ENCODE data around the gene EPHA4.
A peak's percentile ranks its signal among the peaks of the same experiment; 100 is the strongest.

Gene EPHA4

GRCh38 chr2:221572219-221572820 lies at the start of gene EPHA4:
Gene EPHA4 (minus strand): TSS chr2:221572304. CDS start chr2:221572248, 56 bp downstream.
- peak; percentile 94 for DNase-seq (ENCODE audit: low spot score)
- no peak for TF ChIP-seq CTCF (IDR thresholded peaks at IDR 0.05; ENCODE audit: extremely low read depth, missing control alignments)

GRCh38 chr2:221618007-221618406 lies 45.9 kb upstream of the EPHA4 start:
- no peak for TF ChIP-seq CTCF (IDR thresholded peaks at IDR 0.05; ENCODE audit: extremely low read depth, missing control alignments)
- no peak for DNase-seq (ENCODE audit: low spot score)

- TF ChIP-seq CTCF (IDR thresholded peaks at IDR 0.05; ENCODE audit: extremely low read depth, missing control alignments): no peak
- DNase-seq (ENCODE audit: low spot score): no peak
Measured at GRCh38 chr2:221616561-221616960, 44.5 kb upstream of the EPHA4 start.

- DNase-seq (ENCODE audit: low spot score): no peak
- no peak for TF ChIP-seq CTCF (IDR thresholded peaks at IDR 0.05; ENCODE audit: extremely low read depth, missing control alignments)
Measured at GRCh38 chr2:221614274-221614673, 42.2 kb upstream of the EPHA4 start.

GRCh38 chr2:221612800-221613199 lies 40.7 kb upstream of the EPHA4 start:
- DNase-seq (ENCODE audit: low spot score): no peak

GRCh38 chr2:221612161-221612560 lies 40.1 kb upstream of the EPHA4 start:
- TF ChIP-seq CTCF (IDR thresholded peaks at IDR 0.05; ENCODE audit: extremely low read depth, missing control alignments): no peak
- no peak for DNase-seq (ENCODE audit: low spot score)

More at GRCh38 chr2:221612800-221613199, 40.7 kb upstream of the EPHA4 start:
- no peak for TF ChIP-seq CTCF (IDR thresholded peaks at IDR 0.05; ENCODE audit: extremely low read depth, missing control alignments)

GRCh38 chr2:221610675-221611074 lies 38.6 kb upstream of the EPHA4 start:
- TF ChIP-seq CTCF (IDR thresholded peaks at IDR 0.05; ENCODE audit: extremely low read depth, missing control alignments): no peak
- DNase-seq (ENCODE audit: low spot score): no peak
